Upper lobe of left lung (tissue), 4 donors: ENCODE results near the gene IER3IP1.

Experiments used
- CTCF ChIP-seq, 6 experiments: fragments of 450-650 bp in 4 of 6; fragments of 200-600 bp in 2 of 6; sonication (generic) in 2 of 6; IDR thresholded peaks; one replicate each; pipeline ENCODE4 v1.5.1; 2016 to 2019; ENCODE audit warnings: antibody characterized with exemption in 6 of 6
- EP300 ChIP-seq, 4 donors: sonication (generic); formaldehyde crosslinking; IDR thresholded peaks; one replicate each; pipeline ENCODE4 v1.5.1; 2017; ENCODE audit warnings: antibody characterized with exemption in 4 of 4, control low read depth in 2 of 4
- POLR2A ChIP-seq, 4 donors: fragments of 450-650 bp; IDR thresholded peaks; one replicate each; pipeline ENCODE4 v1.5.1; 2016 to 2017; ENCODE audit warnings: antibody characterized with exemption in 4 of 4, mild to moderate bottlenecking in 2 of 4
- POLR2AphosphoS5 ChIP-seq, 2 donors: sonication (generic); formaldehyde crosslinking; IDR thresholded peaks; one replicate each; pipeline ENCODE4 v1.5.1; 2017; ENCODE audit warnings: antibody characterized with exemption in 2 of 2

GRCh38 chr18:47215554-47216138 lies 39.5 kb upstream of the IER3IP1 start:
- TF ChIP-seq CTCF (IDR thresholded peaks at IDR 0.05) (peak in 4 of 6 experiments; percentile 28 to 58 (median 52)), POLR2A (IDR thresholded peaks at IDR 0.05) (no peak), POLR2AphosphoS5 (IDR thresholded peaks at IDR 0.05) (no peak), EP300 (IDR thresholded peaks at IDR 0.05) (no peak)
